GM19372 (cell line): ENCODE measurements around the gene COL9A3.

Experiments
- ATAC-seq: cut with Tn5 transposase; IDR thresholded peaks from one replicate; pipeline ENCODE4 v1.9.1; 2021; ENCODE audit warnings: mild to moderate bottlenecking, low read depth, moderate library complexity; ENCODE audit not compliant: unreplicated experiment

The COL9A3 gene

DNA sequence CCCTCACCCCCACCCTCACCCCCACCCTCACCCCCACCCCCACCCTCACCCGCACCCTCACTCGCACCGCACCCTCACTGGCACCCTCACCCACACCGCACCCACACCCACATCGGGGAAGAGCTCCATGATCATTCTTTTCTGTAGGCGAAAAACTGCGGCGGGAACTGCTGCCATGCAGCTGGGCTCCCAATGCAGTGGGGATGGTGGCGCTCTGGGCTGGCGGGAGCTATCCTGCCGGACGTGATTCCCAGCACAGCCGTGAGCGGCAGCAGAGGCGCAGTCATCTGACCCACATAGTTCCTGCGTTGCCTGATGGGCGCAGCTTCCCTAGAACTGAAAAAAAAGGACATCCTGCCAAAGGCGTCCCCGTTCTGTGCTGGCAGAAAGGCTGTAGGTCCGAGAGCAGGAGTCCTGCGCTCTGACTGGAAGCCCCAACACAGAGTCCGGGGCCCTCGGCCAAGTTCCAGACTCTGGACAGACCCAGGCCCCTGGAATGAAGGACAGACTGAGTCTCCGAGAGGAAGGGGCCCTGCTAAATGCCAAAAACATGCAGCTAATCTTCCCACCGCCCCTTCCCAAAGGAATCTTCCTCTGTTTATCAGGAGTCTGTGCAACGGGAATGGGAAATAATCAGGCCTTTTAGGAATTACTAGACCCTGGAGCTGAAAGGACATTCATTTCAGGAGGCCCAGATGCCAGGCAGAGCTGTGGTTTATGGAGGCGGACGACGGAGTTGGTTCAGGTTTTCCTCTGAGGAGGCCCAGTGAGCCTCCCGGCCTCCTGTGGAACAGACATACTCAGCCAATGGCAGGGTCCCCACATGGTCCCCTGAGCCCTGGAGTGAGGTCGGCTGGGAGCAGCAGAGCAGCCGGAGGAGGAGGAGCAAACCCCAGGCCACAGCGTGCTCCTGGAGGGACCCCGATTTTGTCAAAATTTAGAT is 58.8 kb downstream of the COL9A3 start:
- ATAC-seq: no peak

DNA sequence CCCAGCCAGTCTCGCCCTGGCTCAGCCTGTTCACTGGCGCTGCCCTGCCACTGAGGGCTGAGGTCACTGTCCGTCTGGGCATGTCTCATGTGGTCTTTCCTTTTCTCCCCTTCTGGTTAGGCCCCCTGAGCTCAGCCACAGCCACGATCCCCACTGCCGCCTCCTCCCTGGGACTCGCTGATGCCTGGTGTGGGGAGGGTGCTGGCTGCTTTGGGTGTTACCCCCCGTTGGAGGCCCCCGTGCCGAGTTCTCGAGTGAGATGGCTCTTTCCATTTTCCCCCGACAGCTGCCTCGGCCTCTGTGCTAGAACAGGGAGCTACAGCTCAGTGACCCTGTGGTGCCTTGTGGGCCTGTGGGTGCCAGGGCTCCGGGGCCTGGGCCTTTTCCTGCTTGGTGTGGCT is 59.7 kb downstream of the COL9A3 start:
- ATAC-seq: no peak

GRCh38 chr20:62876902-62877816 is 60.3 kb downstream of the COL9A3 start:
- no peak for ATAC-seq

DNA sequence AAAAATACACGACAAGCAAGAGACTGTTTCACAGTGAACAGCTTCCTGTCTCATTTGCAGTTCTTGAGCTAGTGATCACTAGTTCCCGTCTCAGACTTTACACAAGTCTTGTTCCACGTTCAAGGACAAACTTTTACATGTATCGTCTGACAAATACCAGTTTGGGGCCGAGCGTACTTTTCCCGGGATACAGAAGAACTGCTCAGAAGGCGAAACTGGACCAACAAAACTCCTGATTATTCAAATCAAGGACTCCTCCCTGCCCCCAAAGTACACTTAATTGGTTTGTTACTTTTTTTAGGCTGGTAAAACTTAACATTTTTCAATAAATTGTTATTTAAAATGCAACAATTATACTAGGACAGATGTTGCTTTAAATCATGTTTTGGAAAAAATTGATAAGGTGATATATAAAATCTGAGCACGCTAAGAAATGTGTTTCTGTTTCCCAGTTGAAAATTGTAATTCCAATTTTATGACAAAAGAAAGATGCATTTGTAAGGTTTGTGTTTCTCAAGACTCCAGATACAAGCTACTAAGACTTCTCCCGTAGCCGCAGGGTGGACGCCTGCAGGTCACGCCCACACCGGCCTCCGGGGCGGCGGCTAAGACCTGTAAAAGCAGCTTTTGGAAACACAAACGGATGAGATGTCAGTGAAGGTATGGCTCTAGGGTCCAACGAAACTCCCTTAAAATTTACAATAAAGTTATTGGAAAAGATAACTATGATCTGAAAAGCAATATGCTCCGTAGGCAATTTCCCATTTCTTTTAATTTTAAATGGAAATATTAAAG is 61.6 kb downstream of the COL9A3 start:
- ATAC-seq: no peak

DNA sequence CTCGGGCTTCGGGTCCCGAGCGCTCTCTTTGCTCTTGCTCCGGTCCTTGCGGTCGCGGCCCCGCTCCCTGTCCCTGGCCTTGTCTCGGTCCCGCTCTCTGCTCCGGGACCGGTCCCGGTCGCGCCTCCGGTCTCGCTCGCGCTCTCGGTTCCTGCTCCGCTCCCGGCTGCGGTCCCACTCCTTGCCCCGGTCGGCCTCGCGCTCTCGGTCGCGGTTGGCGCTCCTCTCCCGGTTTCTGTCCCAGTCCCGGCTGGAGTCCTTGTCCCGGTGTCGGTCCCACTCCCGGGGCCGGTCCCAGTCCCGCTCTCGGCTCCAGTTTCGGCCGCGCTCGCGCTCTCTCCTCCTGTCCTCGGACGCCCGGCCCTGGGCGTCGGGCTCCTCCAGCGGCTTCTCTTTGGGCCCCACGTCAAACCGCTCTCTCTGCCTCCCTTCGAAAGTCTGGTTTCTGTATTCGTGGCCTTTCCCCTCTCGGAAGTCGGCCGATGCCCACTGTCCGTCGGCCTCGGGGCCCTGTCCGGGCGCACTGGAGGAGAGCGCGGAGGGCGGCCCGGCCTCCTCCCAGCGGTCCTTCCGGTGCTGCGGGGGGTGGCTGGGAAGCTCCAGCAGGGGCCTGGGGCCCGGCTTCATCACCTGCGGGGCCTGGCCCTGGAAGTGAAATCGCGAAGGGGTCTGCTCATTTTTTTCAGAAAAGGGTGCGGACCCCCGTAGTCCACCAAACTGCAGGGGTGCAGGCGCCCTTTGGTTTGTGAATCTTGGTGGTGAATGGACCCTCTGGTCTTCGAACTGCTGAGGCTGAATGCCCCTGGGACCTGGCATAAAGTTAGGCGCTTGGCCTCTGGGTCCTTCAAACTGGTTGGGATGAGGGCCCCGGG is 62.7 kb downstream of the COL9A3 start:
- ATAC-seq: no peak

DNA sequence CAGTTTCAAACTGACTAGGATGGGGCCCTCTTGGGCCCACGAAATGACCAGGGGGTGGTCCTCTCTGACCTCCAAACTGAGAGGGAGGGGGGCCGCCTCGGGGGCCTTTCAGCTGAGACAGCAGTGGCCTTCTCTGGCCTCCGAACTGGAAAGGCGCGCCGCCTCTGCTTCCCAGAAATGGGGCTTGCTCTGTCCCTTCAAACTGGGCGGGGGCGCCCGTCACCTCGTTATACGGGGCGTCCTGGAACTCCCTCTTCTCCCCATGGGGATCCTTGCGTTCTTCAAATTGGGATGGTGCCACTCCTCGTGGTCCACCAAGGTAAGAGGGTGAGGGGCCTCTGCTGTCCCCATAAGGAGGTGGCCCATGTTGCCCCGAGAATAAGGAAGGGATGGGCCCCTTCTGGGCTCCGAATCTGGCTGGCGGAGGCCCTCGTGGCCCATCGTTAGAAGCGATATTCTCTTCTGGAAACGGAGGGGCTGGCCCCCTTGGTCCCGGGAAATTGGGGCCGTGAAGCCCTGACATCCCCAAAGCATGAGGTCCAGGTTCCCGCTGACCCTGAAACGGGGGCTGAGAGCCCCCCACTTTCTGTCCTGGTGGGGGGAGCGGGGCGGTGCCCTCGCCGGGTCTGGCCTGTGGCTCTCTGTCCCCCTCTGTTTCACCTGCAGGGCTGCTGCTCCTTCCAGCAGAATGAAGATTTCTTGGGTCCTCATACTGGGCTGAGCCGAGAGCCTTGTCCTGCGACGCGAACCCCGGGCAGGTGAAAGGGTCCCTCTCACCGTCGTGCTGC is 63.5 kb downstream of the COL9A3 start:
- ATAC-seq: no peak

- ATAC-seq: no peak
These were observed 64.2 kb downstream of the COL9A3 start for GRCh38 chr20:62880935-62881661.

- no peak for ATAC-seq
These were observed 65.0 kb downstream of the COL9A3 start for GRCh38 chr20:62881662-62882395.

GRCh38 chr20:62882426-62882825 is 65.6 kb downstream of the COL9A3 start:
- no peak for ATAC-seq

DNA sequence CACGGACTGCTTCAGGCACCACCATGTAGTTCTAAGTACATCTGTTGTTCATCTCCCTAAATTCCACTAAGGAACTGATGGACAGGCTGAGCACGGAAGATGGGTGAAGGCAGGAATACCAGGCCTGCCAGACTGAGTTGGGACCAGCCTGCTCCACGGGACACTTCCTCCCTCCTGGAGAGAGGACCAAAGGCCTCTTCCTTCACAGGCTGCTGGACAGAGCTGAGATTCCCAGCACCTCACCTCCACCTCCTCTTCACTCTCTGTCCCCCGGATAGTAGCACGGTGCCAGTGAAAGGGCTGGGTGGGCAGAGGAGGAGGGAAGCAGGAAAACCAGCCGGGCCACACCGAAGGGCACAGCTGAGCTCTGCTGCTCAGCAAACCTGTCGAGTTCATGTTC is 67.7 kb downstream of the COL9A3 start:
- ATAC-seq: no peak

DNA sequence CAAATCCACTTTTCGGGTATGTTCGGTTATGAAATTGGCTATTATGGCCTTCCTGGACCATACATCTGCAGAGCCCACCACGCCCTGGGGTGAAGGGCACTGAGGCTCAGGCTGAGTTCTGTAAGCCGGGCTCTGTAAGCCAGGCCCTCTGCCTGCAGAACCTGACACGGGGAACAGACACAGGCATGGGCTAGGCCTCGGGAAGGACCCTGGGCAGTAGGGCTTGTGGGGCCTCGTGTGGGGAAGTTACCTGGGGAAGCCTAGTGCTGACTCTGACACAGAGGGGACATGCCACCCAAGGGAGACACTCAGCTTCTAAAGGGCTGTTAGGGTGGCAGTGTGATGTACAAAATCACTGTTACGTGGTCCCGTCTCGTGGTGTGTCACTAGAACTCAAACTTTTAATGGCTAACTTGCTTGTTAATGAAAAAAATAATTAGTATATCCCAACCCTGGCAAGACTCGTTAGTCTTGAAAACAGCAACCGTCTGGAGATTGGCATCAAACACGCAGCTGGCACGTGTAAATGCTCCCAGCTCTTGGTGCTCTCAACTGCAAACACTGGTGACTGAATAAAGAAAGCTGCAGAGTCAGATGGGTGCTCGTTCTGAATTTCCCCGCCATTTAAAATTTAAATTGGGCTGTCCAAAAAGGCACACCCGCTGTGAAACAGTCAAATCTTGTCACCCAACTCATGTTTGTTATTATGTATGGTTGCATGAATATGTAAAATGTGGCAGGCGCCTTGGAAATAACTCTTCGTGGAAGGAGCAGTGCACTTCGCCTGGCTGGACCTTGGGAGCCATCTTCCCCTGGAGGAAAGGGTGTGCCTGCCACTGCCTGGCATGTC is 68.4 kb downstream of the COL9A3 start:
- ATAC-seq: no peak

GRCh38 chr20:62885896-62886708 is 69.3 kb downstream of the COL9A3 start:
- no peak for ATAC-seq

DNA sequence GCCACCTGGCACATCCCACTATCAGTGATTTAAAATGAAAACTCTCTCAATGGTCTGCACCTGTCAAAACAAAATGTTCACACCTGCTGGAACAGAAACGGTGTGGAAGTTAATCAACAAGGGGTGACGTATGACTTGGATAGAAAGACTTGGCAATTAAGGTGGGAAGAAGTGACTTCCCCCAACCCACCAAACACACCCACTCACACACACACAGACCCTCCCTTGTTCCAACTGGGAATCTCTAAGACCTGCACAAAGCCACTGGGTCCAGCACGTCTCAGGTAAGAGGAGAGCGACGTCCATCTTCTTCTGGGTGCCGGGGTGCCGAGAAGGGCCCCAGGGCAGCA is 69.8 kb downstream of the COL9A3 start:
- no peak for ATAC-seq

DNA sequence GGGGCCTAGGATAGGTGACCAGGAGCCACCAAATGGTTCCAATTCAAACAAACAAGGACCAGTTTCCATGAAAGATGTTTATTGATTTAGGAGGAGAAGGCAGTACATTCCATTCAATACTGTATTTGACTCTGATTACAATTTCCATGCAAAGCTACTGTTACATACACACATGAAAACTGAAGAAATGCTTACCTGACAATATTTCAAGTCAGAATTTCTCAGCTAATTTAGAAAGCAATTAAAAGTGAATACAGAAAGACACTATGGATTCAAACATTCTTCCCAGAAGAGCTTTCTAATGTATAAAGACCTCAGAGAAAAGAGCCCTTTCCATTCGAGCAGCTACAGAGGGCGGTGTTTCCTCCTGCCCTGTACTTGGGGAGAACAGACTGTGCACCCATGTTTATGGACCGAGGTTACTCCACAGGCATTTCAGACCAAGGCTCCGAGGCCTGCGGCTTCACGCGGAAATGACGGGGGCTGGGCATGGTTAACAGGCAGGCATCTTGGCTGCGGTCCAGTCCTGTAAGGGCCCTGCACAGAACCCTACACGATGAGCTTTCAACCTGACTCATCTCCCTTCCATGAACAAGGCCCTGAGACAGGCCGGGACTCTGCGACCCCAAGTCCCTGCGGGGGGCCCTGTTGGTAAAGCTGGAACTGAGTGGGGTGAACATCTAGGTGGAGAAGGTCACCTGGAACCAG is 70.5 kb downstream of the COL9A3 start:
- no peak for ATAC-seq

DNA sequence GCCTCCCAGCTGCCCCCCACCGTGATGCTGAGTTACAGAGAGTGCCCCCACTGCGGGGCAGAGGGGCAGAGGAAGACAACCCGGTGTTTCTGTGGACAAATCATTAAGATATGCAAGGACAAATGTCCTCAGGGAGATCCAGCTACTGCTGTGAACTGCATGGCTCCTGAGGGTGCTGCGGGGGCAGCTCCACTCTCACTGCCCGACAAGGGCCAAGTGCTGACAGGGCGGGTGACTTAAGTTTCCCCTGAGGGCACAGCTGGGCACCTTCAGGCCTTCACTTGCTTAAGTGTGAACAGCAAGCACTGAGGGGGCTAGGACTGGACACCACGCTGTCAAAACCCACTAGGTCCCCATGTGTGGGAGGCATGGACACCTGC is 71.0 kb downstream of the COL9A3 start:
- ATAC-seq: no peak
